HepG2 (cell line): ENCODE results near the gene PCDHGA5. TPM values are rescaled to one million over a fixed set of nuclear protein-coding genes. Genes with fewer than 3 reads are reported as not detected.

Experiments
- ATAC-seq: fragments of 200-7000 bp; cut with Tn5 transposase; 3 replicates; pipeline ENCODE4 v1.9.1; 2020; ENCODE audit warnings: mild to moderate bottlenecking, moderate library complexity
- BruUV-seq: library from RNA; stranded (reverse); fragments of 400-500 nt; replicated peaks from 2 replicates; lab custom pipeline; 2021; lab: Mats Ljungman, UMichigan
- CTCF ChIA-PET: fragments of 300-600 bp; formaldehyde crosslinking; extraction: SDS; loops from one replicate; lab custom pipeline; 2021; ENCODE audit warnings: low total read pairs, inconsistent platforms, low intra/inter-chr PET ratio; lab: Yijun Ruan, JAX
- POLR2A ChIA-PET: fragments of 350-600 bp; sonication (Branson Sonifier 250); formaldehyde crosslinking; loops from one replicate; lab custom pipeline; 2020; ENCODE audit warnings: antibody characterized with exemption, inconsistent platforms; lab: Yijun Ruan, JAX
- DNase-seq: peaks from one replicate; pipeline ENCODE4 v3.0.0-alpha.2; 2015; ENCODE audit warnings: low spot score
- FAIRE-seq: peaks from 3 replicates; lab custom pipeline; 2011; peaks lifted over from hg19 to GRCh38; lab: Jason Lieb, UNC
- H2AFZ ChIP-seq: one replicate; pipeline ENCODE4 v1.6.1; 2011; ENCODE audit warnings: low read length, inconsistent platforms
- H3K27ac ChIP-seq: fragments of 300-600 bp; 3 replicates; pipeline ENCODE4 v1.8.0; 2011; ENCODE audit warnings: mixed run types, mild to moderate bottlenecking, mixed read lengths, low read length, inconsistent platforms; ENCODE audit not compliant: insufficient read depth; ENCODE audit errors: extremely low read length
- H3K27me3 ChIP-seq, 2 experiments: fragments of 200-600 bp in 1 of 2; 2 replicates in 1 of 2; 3 replicates in 1 of 2; pipeline versions ENCODE4 v1.6.0 to v1.8.0; 2011; ENCODE audit warnings: low read length in 2 of 2, mild to moderate bottlenecking in 2 of 2, moderate library complexity in 2 of 2, inconsistent platforms in 1 of 2; ENCODE audit not compliant: insufficient read depth in 2 of 2, control insufficient read depth in 1 of 2
- H3K36me3 ChIP-seq, 2 experiments: fragments of 200-600 bp in 1 of 2; replicated peaks in 1 of 2; 2 replicates in 1 of 2; 3 replicates in 1 of 2; pipeline versions ENCODE4 v1.5.1 to v1.8.0; 2011; ENCODE audit warnings: low read length in 2 of 2, inconsistent platforms in 1 of 2; ENCODE audit not compliant: insufficient read depth in 2 of 2, control insufficient read depth in 1 of 2
- H3K4me1 ChIP-seq: 2 replicates; pipeline ENCODE4 v1.5.1; 2012; ENCODE audit warnings: low read length, inconsistent platforms; ENCODE audit not compliant: insufficient read depth
- H3K4me2 ChIP-seq: 2 replicates; pipeline ENCODE4 v1.6.0; 2011; ENCODE audit warnings: low read depth, low read length, inconsistent platforms
- H3K4me3 ChIP-seq, 3 experiments: fragments of 200-600 bp in 1 of 3; sonication (generic), shearing (Covaris generic) in 1 of 3; replicated peaks in 1 of 3; 2 replicates each; pipeline ENCODE4 v1.5.1; 2011 to 2016; ENCODE audit warnings: low read length in 3 of 3, inconsistent platforms in 2 of 3, low read depth in 2 of 3, mild to moderate bottlenecking in 2 of 3, control low read depth in 1 of 3, mixed read lengths in 1 of 3; ENCODE audit not compliant: insufficient read depth in 1 of 3
- H3K79me2 ChIP-seq: one replicate; pipeline ENCODE4 v1.6.1; 2011; ENCODE audit warnings: low read length, inconsistent platforms; ENCODE audit not compliant: insufficient read depth
- H3K9ac ChIP-seq: 2 replicates; pipeline ENCODE4 v1.6.0; 2011; ENCODE audit warnings: mild to moderate bottlenecking, low read depth, low read length, inconsistent platforms; ENCODE audit not compliant: insufficient read depth
- H3K9me3 ChIP-seq: 2 replicates; pipeline ENCODE4 v1.5.1; 2012; ENCODE audit warnings: mild to moderate bottlenecking, low read length
- H4K20me1 ChIP-seq: 2 replicates; pipeline ENCODE4 v1.6.0; 2011; ENCODE audit warnings: inconsistent platforms, mild to moderate bottlenecking, low read length, moderate library complexity; ENCODE audit not compliant: insufficient read depth
- WGBS: methylation state at CpG from one replicate; pipeline ENCODE4 v1.1.6; 2017; ENCODE audit warnings: low lambda C conversion rate; 5-methylcytosine and 5-hydroxymethylcytosine counted together
- in situ Hi-C: cut with HindIII; loops from 2 replicates; pipeline ENCODE4 v1.10.0; 2017; ENCODE audit warnings: low pct_unique_long_range_greater_than_20kb; ENCODE audit not compliant: extremely low pct_ligation_motif_present
- intact Hi-C: fragments of 100-400 bp; cut with micrococcal nuclease; formaldehyde crosslinking; loops from one replicate; pipeline ENCODE4 v1.10.0; 2022; ENCODE audit not compliant: unreplicated experiment
- polyA plus RNA-seq, 8 experiments: library from polyadenylated mRNA; depleted of rRNA in 3 of 8; stranded (reverse) in 7 of 8; unstranded in 1 of 8; fragments of >200 nt; fragmentation: Illumina TruSeq in 4 of 8; extraction: Trizol in 4 of 8; gene quantifications; 2 replicates each; pipeline versions ENCODE4 v1.2.1 to v1.2.3, GENCODE V29; 2011 to 2016; ENCODE audit warnings: low read depth in 4 of 8, missing spikeins in 1 of 8, mixed read lengths in 1 of 8; ENCODE audit not compliant: insufficient read depth in 1 of 8
- total RNA-seq, 5 experiments: library from RNA; depleted of rRNA; stranded (reverse); fragments of >200 nt; fragmentation: Illumina TruSeq; extraction: Trizol; gene quantifications; 2 replicates each; pipeline ENCODE4 v1.2.3, GENCODE V29; 2016; ENCODE audit warnings: low read depth in 1 of 5
- TF ChIP-seq, protein P1 (sequence below): fragments of 450-650 bp; IDR thresholded peaks from 2 replicates; pipeline ENCODE4 v1.6.1; 2016
- TF ChIP-seq, protein P2 (sequence below), 2 experiments: IDR thresholded peaks; 2 replicates each; pipeline ENCODE4 v1.6.1; 2011 to 2012; ENCODE audit warnings: low read length in 2 of 2, borderline replicate concordance in 1 of 2, low read depth in 1 of 2, mild to moderate bottlenecking in 1 of 2, moderate library complexity in 1 of 2

The PCDHGA5 gene
- total and polyA plus RNA-seq, 2 of the 13 experiments (the other 11 are each of a cell fraction or from before 2014, with no cell fraction given) = 0.27 to 0.32 TPM

DNA sequence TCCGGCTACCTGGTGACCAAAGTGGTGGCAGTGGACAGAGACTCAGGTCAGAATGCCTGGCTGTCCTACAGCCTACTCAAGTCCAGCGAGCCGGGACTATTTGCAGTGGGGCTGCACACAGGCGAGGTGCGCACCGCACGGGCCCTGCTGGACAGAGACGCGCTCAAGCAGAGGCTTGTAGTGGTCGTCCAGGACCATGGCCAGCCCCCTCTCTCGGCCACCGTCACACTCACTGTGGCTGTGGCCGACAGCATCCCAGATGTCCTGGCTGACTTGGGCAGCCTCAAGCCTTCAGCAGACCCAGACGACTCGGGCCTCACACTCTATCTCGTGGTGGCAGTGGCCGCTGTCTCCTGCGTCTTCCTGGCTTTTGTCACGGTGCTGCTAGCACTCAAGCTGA, 7.0 kb upstream of the PCDHGA5 start:
- Histone ChIP-seq H3K27ac (no peak overlapping the region), H3K79me2 (no peaks in the 10 kb centered on the region), H3K4me3 (no peak overlapping the region), H3K4me2 (no peak overlapping the region), H2AFZ (no peak overlapping the region), H3K4me1 (no peaks in the 10 kb centered on the region), H4K20me1 (no peaks in the 10 kb centered on the region), H3K27me3 (no peaks in the 10 kb centered on the region), H3K36me3 (no peaks in the 10 kb centered on the region), H3K9ac (no peak overlapping the region), H3K9me3 (peaks cover 25% of the 10 kb centered on the region)
- no TSS peak for BruUV-seq
- ChIA-PET POLR2A (no interaction called here), CTCF (no interaction called here)
- 50% methylated on average over 15 of the region's 19 CpGs for WGBS
- TF ChIP-seq, protein P1, sequence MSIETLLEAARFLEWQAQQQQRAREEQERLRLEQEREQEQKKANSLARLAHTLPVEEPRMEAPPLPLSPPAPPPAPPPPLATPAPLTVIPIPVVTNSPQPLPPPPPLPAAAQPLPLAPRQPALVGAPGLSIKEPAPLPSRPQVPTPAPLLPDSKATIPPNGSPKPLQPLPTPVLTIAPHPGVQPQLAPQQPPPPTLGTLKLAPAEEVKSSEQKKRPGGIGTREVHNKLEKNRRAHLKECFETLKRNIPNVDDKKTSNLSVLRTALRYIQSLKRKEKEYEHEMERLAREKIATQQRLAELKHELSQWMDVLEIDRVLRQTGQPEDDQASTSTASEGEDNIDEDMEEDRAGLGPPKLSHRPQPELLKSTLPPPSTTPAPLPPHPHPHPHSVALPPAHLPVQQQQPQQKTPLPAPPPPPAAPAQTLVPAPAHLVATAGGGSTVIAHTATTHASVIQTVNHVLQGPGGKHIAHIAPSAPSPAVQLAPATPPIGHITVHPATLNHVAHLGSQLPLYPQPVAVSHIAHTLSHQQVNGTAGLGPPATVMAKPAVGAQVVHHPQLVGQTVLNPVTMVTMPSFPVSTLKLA = no peak
- TF ChIP-seq, protein P2, sequence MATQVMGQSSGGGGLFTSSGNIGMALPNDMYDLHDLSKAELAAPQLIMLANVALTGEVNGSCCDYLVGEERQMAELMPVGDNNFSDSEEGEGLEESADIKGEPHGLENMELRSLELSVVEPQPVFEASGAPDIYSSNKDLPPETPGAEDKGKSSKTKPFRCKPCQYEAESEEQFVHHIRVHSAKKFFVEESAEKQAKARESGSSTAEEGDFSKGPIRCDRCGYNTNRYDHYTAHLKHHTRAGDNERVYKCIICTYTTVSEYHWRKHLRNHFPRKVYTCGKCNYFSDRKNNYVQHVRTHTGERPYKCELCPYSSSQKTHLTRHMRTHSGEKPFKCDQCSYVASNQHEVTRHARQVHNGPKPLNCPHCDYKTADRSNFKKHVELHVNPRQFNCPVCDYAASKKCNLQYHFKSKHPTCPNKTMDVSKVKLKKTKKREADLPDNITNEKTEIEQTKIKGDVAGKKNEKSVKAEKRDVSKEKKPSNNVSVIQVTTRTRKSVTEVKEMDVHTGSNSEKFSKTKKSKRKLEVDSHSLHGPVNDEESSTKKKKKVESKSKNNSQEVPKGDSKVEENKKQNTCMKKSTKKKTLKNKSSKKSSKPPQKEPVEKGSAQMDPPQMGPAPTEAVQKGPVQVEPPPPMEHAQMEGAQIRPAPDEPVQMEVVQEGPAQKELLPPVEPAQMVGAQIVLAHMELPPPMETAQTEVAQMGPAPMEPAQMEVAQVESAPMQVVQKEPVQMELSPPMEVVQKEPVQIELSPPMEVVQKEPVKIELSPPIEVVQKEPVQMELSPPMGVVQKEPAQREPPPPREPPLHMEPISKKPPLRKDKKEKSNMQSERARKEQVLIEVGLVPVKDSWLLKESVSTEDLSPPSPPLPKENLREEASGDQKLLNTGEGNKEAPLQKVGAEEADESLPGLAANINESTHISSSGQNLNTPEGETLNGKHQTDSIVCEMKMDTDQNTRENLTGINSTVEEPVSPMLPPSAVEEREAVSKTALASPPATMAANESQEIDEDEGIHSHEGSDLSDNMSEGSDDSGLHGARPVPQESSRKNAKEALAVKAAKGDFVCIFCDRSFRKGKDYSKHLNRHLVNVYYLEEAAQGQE (IDR thresholded peaks at IDR 0.05; ENCODE audit: borderline replicate concordance in 1 of 2, low read depth in 1 of 2, low read length in 2 of 2) = peak; percentile 26 to 71
- no peak for ATAC-seq
- FAIRE-seq = no peak
- no peak for DNase-seq
- intact Hi-C loops = loop anchor here (10.0 kb wide), 1 partner anchor 168 kb away; no protein-coding TSS in a partner anchor
- in situ Hi-C loops = loop anchor here (10.0 kb wide), 1 partner anchor 168 kb away; no protein-coding TSS in a partner anchor
